K562 (cell line): ENCODE results near the gene PCNX4. TPM values are rescaled to one million over a fixed set of nuclear protein-coding genes. Genes with fewer than 3 reads are reported as not detected.

ENCODE experiments used
- ATAC-seq: fragments of 200-7000 bp; cut with Tn5 transposase; 3 replicates; pipeline ENCODE4 v1.9.1; 2020; ENCODE audit warnings: moderate library complexity
- BruUV-seq: library from RNA; stranded (reverse); fragments of 400-500 nt; replicated peaks from 2 replicates; lab custom pipeline; 2021; lab: Mats Ljungman, UMichigan
- CTCF ChIA-PET: fragments of 300-600 bp; formaldehyde crosslinking; extraction: SDS; loops from one replicate; lab custom pipeline; 2021; ENCODE audit warnings: low intra/inter-chr PET ratio; lab: Yijun Ruan, JAX
- POLR2A ChIA-PET: fragments of 300-600, 350-650 bp; sonication (Branson Sonifier 250); formaldehyde crosslinking; extraction: SDS; loops from one replicate; lab custom pipeline; 2021; ENCODE audit warnings: antibody characterized with exemption, inconsistent platforms; lab: Yijun Ruan, JAX
- DNase-seq, 4 experiments: peaks; one replicate each; pipeline versions ENCODE4 v3.0.0 to v3.0.0-alpha.2; 2011 to 2018; ENCODE audit warnings: low spot score in 3 of 4, mixed read lengths in 3 of 4; ENCODE audit errors: extremely low read depth in 1 of 4
- FAIRE-seq: peaks from 2 replicates; lab custom pipeline; 2011; peaks lifted over from hg19 to GRCh38; lab: Jason Lieb, UNC
- H2AFZ ChIP-seq: 2 replicates; pipeline ENCODE4 v1.6.0; 2011; ENCODE audit warnings: low read depth, low read length, control low read depth, inconsistent platforms
- H3K27ac ChIP-seq: fragments of 200-600 bp; 3 replicates; pipeline ENCODE4 v1.8.0; 2011; ENCODE audit warnings: low read depth, mild to moderate bottlenecking, control low read depth, inconsistent platforms, low read length, moderate library complexity, mixed read lengths; ENCODE audit errors: extremely low read depth
- H3K27me3 ChIP-seq, 2 experiments: fragments of 300-600 bp in 1 of 2; 2 replicates in 1 of 2; 3 replicates in 1 of 2; pipeline versions ENCODE4 v1.6.0 to v1.8.0; 2011; ENCODE audit warnings: inconsistent platforms in 2 of 2, low read length in 2 of 2, mild to moderate bottlenecking in 1 of 2, mixed read lengths in 1 of 2, moderate library complexity in 1 of 2; ENCODE audit not compliant: control insufficient read depth in 2 of 2, insufficient read depth in 2 of 2
- H3K36me3 ChIP-seq: fragments of 300-600 bp; 3 replicates; pipeline ENCODE4 v1.8.0; 2011; ENCODE audit warnings: mild to moderate bottlenecking, low read length, inconsistent platforms; ENCODE audit not compliant: control insufficient read depth, insufficient read depth
- H3K4me1 ChIP-seq, 2 experiments: fragments of 200-600 bp in 1 of 2; replicated peaks in 1 of 2; 2 replicates in 1 of 2; 3 replicates in 1 of 2; pipeline versions ENCODE4 v1.5.1 to v1.8.0; 2011; ENCODE audit warnings: inconsistent platforms in 2 of 2, low read length in 2 of 2, mild to moderate bottlenecking in 1 of 2, mixed read lengths in 1 of 2, moderate library complexity in 1 of 2; ENCODE audit not compliant: control insufficient read depth in 2 of 2, insufficient read depth in 2 of 2
- H3K4me2 ChIP-seq: 2 replicates; pipeline ENCODE4 v1.6.1; 2011; ENCODE audit warnings: low read length, control low read depth, inconsistent platforms, mixed read lengths; ENCODE audit not compliant: insufficient read depth
- H3K4me3 ChIP-seq: fragments of 200-600 bp; sonication (generic), shearing (Covaris generic); 2 replicates; pipeline ENCODE4 v1.5.1; 2016; ENCODE audit warnings: control low read depth, inconsistent platforms
- H3K79me2 ChIP-seq: fragments of 200-600 bp; 3 replicates; pipeline ENCODE4 v1.8.0; 2011; ENCODE audit warnings: low read length, inconsistent platforms; ENCODE audit not compliant: control insufficient read depth, insufficient read depth
- H3K9ac ChIP-seq, 2 experiments: 2 replicates each; pipeline versions ENCODE4 v1.6.0 to v1.6.1; 2011; ENCODE audit warnings: low read depth in 2 of 2, low read length in 2 of 2, control low read depth in 1 of 2, inconsistent platforms in 1 of 2, mild to moderate bottlenecking in 1 of 2, mixed read lengths in 1 of 2; ENCODE audit not compliant: insufficient read depth in 1 of 2
- H3K9me1 ChIP-seq: one replicate; pipeline ENCODE4 v1.6.0; 2011; ENCODE audit warnings: inconsistent platforms, mild to moderate bottlenecking, low read length, moderate library complexity; ENCODE audit not compliant: control insufficient read depth, insufficient read depth
- H3K9me3 ChIP-seq: replicated peaks from 2 replicates; pipeline ENCODE4 v1.5.1; 2011; ENCODE audit warnings: low read depth, low read length, inconsistent platforms; ENCODE audit not compliant: control insufficient read depth, insufficient read depth
- H4K20me1 ChIP-seq: replicated peaks from 2 replicates; pipeline ENCODE4 v1.6.1; 2011; ENCODE audit warnings: low read length, inconsistent platforms, mixed read lengths; ENCODE audit not compliant: control insufficient read depth, insufficient read depth
- MGA ChIP-seq: fragments of 450-650 bp; IDR thresholded peaks from 2 replicates; pipeline ENCODE4 v1.6.1; 2016; ENCODE audit warnings: mild to moderate bottlenecking, moderate library complexity
- TBP ChIP-seq: optimal IDR thresholded peaks from 2 replicates; pipeline ENCODE3; 2011; ENCODE audit warnings: low read depth, low read length, improper control_type of control experiment
- ZNF316 ChIP-seq: fragments of 450-650 bp; IDR thresholded peaks from 2 replicates; pipeline ENCODE4 v1.6.1; 2016
- ZSCAN32 ChIP-seq: fragments of 450-650 bp; formaldehyde crosslinking; IDR thresholded peaks from 2 replicates; pipeline ENCODE4 v1.4.0; 2020; ENCODE audit warnings: mild to moderate bottlenecking, moderate library complexity
- WGBS: fragments of 100-300 bp; shearing (Covaris generic); methylation state at CpG from one replicate; pipeline ENCODE4 v1.1.6; 2016; ENCODE audit warnings: low coverage, mixed read lengths; ENCODE audit not compliant: insufficient coverage; ENCODE audit errors: missing lambda C conversion rate; 5-methylcytosine and 5-hydroxymethylcytosine counted together
- in situ Hi-C: fragments of 300-500 bp; cut with MboI; formaldehyde crosslinking; loops from 4 replicates; pipeline ENCODE4 v1.15.0; 2018; ENCODE audit warnings: inconsistent platforms, mixed read lengths
- intact Hi-C: fragments of 100-400 bp; cut with micrococcal nuclease; formaldehyde crosslinking; loops from 2 replicates; pipeline ENCODE4 v1.14.2; 2022
- polyA plus RNA-seq, 8 experiments: library from polyadenylated mRNA; depleted of rRNA in 4 of 8; stranded (reverse) in 5 of 8; unstranded in 3 of 8; fragments of >200 nt; fragmentation: Nextera tagmentation in 2 of 8; fragmentation: Illumina TruSeq in 1 of 8; extraction: Ambion mirVana in 2 of 8; extraction: Trizol in 1 of 8; gene quantifications; 2 replicates each; pipeline versions ENCODE4 v1.2.1 to v1.2.3, GENCODE V29; 2011 to 2014; ENCODE audit warnings: inconsistent platforms in 1 of 8, missing spikeins in 1 of 8
- total RNA-seq, 7 experiments: library from RNA; depleted of rRNA in 6 of 7; stranded (reverse); fragments of >200 nt in 6 of 7; fragmentation: Illumina TruSeq in 2 of 7; extraction: Trizol in 2 of 7; gene quantifications; 2 replicates each; pipeline versions ENCODE4 v1.2.1 to v1.2.3, GENCODE V29; 2011 to 2021; ENCODE audit warnings: low replicate concordance in 1 of 7
- TF ChIP-seq, protein P1 (sequence below): fragments of 250-450 bp; sonication (Bioruptor Pico); IDR thresholded peaks from 2 replicates; pipeline ENCODE4 v1.4.0; 2020; ENCODE audit warnings: mild to moderate bottlenecking, moderate library complexity, borderline replicate concordance
- TF ChIP-seq, protein P2 (sequence below): sonication (generic); formaldehyde crosslinking; IDR thresholded peaks from 2 replicates; pipeline ENCODE4 v1.8.0; 2022; ENCODE audit warnings: missing genetic modification reagents, mild to moderate bottlenecking, moderate library complexity, borderline replicate concordance

The PCNX4 gene
- total and polyA plus RNA-seq, 9 of the 15 experiments (the other 6 are each of a cell fraction or from before 2014, with no cell fraction given), result 10.0 to 41.2 (median 22.4) TPM

- H3K27me3 ChIP-seq, result no peaks in the 10 kb centered on the region
- H3K4me3 ChIP-seq, result no peak overlapping the region
- no peaks in the 10 kb centered on the region for H3K79me2 ChIP-seq
- H3K4me2 ChIP-seq, result no peak overlapping the region
- 43% methylated on average over 1 of the region's 1 CpG for WGBS
- H3K9ac ChIP-seq, result no peak overlapping the region
- ChIA-PET CTCF (no interaction called here), POLR2A (interaction anchor here (1.2 kb wide), 1 partner anchor 112 kb away, joined by 3 read pairs; no protein-coding TSS in a partner anchor)
- peaks cover 0 to 3% of the 10 kb centered on the region in 2 experiments; a peak in 2 of 5 replicates for H3K4me1 ChIP-seq
- H3K36me3 ChIP-seq, result no peaks in the 10 kb centered on the region
- ATAC-seq, result no peak
- H4K20me1 ChIP-seq, result no peaks in the 10 kb centered on the region
- no peaks in the 10 kb centered on the region for H3K9me1 ChIP-seq
- no peak for FAIRE-seq
- BruUV-seq, result no TSS peak
- intact Hi-C loops (loop anchor here (5.0 kb wide), 1 partner anchor 290 kb away; the partner anchor contains the start of gene C14orf39), in situ Hi-C loops (no loop called here)
- peaks cover 3% of the 10 kb centered on the region; the same call in 1 of the 2 replicates for H3K9me3 ChIP-seq
- H2AFZ ChIP-seq, result no peak overlapping the region
- H3K27ac ChIP-seq, result no peak overlapping the region
- DNase-seq, result no peak
- TF ChIP-seq TBP (no peak), MGA (no peak), ZSCAN32 (no peak), ZNF316 (no peak)
- TF ChIP-seq, protein P1, sequence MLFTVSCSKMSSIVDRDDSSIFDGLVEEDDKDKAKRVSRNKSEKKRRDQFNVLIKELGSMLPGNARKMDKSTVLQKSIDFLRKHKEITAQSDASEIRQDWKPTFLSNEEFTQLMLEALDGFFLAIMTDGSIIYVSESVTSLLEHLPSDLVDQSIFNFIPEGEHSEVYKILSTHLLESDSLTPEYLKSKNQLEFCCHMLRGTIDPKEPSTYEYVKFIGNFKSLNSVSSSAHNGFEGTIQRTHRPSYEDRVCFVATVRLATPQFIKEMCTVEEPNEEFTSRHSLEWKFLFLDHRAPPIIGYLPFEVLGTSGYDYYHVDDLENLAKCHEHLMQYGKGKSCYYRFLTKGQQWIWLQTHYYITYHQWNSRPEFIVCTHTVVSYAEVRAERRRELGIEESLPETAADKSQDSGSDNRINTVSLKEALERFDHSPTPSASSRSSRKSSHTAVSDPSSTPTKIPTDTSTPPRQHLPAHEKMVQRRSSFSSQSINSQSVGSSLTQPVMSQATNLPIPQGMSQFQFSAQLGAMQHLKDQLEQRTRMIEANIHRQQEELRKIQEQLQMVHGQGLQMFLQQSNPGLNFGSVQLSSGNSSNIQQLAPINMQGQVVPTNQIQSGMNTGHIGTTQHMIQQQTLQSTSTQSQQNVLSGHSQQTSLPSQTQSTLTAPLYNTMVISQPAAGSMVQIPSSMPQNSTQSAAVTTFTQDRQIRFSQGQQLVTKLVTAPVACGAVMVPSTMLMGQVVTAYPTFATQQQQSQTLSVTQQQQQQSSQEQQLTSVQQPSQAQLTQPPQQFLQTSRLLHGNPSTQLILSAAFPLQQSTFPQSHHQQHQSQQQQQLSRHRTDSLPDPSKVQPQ (CRISPR knock-in tag), result no peak
- TF ChIP-seq, protein P2, sequence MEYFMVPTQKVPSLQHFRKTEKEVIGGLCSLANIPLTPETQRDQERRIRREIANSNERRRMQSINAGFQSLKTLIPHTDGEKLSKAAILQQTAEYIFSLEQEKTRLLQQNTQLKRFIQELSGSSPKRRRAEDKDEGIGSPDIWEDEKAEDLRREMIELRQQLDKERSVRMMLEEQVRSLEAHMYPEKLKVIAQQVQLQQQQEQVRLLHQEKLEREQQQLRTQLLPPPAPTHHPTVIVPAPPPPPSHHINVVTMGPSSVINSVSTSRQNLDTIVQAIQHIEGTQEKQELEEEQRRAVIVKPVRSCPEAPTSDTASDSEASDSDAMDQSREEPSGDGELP (CRISPR knock-in tag), result no peak
These were observed 106.0 kb downstream of the PCNX4 start for GRCh38 chr14:60197629-60198303.
